NCI-H2081 (cell line): ENCODE measurements around the gene PPP1R1C.
"Not testable (repeated sequence)": the region's sequence is repeated elsewhere in the genome, so short reads cannot be mapped to it uniquely, and the experiment has no call there.

Source experiments
- DNase-seq, 2 experiments: peaks; one replicate each; lab custom pipeline; 2025; lab: John Stamatoyannopoulos, UW

PPP1R1C gene

DNA sequence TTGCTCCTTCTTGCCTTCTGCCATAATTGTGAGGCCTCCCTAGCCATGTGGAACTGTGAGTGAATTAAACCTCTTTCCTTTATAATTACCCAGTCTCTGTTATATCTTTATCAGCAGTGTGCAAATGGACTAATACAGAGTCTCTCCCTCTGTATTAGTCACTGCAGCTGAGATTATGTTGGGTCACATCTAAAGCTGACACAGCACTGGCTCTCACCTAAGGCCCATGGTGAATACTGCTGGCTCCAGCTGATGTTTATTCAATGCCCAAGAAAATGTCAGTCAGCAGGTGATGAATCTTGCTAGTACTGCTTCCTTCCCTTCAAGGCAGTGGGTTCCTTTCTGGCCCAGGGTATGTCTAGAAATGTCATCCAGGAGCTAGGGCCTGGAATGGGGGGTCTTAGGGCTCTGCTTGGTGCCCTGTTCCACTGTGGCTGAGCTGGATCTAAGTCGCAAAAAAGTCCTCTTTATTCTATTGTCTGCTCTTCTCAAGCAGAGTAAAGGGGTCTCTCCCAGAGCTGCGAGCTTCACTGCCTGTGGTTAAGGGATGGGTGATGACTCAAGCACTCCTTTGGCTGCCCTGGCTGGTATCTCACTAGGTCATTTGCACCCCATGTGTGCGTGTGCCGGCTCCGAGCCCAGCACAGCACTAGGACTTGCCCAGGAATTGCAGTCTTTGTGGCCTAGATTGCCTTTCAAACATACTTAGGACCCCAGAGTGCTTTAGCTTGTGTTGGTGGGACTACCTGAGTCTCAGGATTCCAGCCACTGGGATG, 29.9 kb downstream of the PPP1R1C start:
- no peak for DNase-seq

DNA sequence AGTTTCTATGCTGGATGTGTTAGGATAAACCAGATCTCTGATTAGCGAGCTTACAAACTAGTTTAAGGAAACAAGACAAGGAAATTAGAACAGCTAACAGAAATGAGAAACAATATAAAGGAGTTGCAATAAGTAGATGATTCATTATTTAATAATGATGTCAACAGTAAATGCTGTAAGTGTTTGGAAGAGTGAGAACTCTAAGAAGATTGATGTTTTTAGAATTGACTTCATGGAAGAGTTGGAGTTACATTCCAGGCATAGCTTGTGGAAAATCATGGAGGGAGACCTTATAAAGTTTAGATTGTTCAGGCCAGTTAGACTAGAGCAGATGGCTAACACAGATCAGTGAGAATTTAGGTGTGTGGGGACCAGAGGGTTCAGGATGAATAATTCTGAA, 32.6 kb downstream of the PPP1R1C start:
- no peak for DNase-seq

DNA sequence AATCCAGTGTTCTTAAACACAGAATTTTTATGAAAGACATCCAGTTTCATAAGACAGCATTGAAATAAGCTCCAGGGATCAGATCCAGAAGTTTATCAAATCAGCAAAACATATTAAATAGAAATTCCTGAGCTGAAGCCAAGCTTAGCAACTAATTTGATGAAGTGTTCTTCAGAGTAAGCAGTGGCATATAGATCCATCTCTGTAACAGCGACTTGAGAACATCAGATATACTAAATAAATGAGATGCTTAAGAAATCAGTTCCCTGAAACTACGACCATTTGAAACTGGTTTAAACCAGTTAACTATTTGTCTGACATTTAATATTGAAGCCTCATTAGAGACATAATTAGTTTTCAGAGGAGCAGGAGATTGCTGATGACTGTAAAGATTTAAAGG, 34.1 kb downstream of the PPP1R1C start:
- no peak for DNase-seq

DNA sequence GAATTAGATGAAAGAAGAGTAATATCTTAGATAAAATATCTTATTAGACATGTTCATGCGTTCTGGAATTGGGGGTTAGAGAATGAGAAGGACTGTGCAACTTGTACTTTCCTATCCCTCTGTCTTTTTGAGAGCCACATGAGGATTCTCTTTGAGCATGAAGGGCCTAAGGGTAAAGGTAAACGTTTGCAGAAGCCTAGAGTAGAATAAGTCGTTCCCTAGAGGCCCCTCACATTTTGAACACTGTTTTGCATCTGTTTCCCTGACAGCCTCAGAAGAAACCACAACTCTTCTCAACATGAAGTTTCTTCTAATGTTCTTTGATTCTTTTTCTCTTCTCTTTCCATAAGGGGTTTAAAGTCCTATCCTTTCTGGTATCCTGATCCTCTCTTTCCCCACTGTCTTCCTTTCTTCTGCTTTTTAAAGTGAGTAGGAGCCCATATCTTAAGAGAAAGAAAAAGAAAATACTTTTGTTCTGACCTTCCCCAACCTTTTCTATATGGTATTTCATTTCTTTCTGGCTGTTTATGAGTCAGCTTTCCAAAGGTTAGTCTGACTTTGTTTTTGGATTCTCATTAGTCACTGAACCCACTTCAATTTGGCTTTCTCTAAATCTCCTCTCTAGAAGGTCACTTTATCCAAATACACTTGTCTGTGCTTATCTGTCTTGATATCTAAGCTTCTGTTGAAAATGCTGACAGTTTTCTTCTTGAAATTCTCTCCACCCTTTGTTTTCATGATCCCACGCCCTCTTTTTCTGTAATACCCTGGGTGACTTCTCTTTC, 34.8 kb downstream of the PPP1R1C start:
- DNase-seq: no peak

DNA sequence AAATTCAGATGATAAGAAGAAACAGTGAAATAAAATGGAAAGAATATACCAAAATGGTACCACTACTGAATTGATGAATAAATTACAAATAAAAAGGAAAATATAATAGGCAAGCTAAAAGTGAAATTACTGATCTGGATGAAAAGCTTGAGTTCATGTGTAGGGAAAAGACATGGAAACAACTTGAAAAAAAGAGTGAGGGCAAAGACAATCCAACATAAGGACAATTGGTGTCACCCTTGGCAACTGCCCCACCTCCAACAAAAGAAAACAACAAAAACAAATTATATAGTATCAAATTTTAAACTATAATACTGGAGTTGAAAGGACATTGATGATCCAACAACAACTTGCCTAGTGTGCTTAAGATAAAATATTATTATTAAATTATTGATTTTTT, 37.6 kb downstream of the PPP1R1C start:
- no peak for DNase-seq

DNA sequence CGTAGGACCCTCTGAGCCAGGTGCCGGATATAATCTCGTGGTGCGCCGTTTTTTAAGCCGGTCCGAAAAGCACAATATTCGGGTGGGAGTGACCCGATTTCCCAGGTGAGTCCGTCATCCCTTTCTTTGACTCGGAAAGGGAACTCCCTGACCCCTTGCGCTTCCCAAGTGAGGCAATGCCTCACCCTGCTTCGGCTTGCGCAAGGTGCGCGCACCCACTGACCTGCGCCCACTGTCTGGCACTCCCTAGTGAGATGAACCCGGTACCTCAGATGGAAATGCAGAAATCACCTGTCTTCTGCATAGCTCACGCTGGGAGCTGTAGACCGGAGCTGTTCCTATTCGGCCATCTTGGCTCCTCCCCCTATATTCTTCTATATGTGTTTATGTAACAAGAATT, 45.2 kb downstream of the PPP1R1C start:
- not testable (repeated sequence) for DNase-seq

DNA sequence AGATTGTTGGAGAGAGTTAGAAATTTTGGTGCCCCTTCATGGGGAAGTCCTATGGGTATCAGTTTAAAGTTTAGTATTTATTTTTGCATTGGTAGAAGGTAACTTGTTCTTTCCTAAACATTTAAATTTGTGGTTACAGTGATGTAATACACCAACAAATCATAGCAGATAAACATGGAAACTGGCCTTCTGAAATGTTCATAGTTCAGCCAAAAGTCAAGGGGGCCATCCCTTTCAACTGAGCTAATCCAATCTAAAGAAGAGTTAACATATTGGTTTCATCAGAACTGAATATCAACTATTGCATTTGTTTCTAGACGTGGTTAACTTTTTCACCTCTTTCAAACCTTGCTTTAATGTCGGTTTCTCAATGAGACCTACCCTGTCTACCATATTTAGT, 46.3 kb downstream of the PPP1R1C start:
- DNase-seq: no peak

DNA sequence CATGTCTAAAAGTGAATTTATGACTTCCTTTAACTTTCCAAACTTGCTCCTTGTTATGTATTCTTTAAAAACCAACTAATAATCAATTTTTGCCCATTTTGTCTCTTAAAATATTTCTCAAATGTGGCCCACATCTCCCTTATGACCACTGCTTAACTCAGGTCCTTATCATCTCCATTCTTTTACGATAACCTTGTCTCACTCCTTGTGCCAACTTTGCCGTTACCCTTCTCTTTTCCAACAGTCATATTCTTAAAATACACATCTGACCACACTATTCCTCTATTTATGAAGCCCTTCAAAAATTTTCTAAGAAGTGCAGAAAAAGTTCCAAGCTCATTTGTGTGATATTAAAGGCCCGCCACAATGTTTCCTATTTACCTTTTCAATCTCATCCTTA, 47.8 kb downstream of the PPP1R1C start:
- DNase-seq: no peak

DNA sequence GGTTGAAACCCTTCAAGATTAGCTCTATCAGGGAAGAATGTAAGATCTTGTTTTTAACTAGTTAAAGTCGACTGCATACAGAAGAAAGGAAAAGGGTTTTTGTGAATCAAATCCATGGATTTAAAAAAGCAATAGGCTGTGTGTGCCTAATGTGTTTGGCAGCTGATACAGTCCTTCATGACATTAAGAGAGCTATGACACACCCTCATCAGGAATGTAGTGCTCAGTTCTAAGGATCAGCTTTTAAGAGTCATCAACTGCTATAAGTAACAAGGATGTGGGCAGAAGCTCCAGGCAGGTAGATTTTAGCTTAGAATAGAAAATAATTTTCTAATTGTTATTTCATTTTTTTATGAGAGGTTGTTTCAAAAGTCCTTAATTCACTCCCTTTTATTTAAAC, 52.9 kb downstream of the PPP1R1C start:
- DNase-seq: no peak

DNA sequence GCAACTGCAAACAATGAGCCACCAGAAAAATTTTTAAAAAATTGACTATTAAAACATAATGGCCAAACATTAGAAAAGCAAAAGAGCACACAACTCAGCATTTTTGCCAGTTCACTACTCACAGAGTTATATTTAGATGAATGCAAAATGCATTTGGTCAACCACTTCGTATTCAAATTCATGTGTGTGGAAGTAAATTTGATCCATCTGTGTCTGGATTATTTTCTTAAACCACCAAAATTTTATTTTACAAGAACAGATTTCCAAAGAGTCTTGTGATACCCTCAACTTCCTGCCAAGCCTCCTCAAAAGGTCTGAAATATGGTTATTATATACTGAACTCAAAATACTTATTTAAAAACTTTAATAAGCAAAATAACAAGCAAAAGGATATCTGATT, 57.4 kb downstream of the PPP1R1C start:
- no peak for DNase-seq

DNA sequence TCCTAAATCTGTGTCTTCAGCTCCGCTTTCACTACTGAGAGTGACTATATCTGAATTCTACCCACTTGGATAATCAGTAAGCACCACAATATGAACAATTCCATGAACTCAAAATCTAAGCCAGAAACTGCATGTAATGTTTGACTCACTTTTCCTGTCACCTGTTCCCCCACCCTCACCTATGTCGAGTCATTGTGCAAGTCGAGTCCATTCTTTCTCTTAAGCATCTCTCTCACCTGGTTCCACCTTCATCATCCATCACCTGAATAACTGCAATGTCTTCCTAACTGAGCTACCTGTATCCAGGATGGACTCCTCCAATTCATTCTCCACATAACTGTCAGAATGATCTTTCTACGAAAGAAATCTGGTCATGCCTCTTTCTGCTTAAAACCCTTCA, 58.2 kb downstream of the PPP1R1C start:
- DNase-seq: no peak

DNA sequence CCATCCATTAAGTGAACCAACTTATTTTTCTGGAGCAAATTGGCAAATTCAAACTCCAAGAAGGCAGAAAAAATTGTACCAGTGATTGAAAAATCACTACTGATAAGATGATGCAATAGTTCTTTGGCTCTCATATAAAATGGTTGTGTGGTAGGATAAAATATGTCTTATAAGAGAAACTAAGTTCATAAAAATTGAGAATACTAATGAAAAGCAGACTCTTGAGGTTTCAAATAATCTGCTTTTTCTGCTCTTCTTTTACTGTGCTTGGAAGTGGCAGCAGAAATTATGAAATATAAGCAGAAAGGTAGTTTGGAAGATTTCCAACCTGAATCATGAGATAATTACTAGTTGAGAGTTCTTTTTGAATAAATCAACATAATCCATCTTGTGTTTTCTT, 61.9 kb downstream of the PPP1R1C start:
- peak in 1 of 2 experiments; percentile 17 for DNase-seq

DNA sequence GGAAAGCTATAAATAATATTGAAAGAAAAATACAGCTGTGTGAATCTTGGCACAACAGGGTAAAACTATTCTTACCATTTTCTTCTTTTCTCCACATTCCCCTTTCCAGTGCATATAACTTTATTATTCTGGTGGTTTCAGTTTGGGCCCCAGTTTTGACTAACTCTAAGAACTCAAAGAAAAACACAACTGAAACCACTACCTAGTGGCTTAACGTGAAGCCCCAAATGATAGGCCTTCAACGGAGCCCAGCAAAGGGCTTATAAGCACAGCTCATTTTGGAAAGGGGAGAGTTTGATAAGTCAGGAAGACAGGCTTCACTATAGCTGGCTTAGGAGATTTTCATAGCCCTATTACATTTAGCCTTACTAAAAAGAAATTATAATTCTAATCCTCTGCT, 62.4 kb downstream of the PPP1R1C start:
- DNase-seq: no peak

DNA sequence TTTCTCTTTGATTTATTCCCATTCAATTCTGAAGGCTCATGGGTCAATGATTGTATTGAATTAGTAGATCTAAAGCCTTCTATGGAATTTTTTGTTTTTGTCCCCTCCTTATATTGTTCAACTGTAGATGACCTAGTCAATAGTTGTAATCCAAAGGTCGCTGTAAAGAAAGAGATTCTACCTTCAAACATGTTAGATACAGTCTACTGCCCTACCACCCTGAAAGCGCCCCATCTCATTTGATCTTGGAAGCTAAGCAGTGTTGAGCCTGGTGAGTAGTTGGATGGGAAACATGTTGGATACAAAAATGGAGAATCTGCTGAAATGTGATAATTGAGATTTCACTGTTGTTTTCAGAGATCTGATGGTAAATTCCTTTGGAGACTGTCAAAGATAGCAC, 63.0 kb downstream of the PPP1R1C start:
- no peak for DNase-seq

DNA sequence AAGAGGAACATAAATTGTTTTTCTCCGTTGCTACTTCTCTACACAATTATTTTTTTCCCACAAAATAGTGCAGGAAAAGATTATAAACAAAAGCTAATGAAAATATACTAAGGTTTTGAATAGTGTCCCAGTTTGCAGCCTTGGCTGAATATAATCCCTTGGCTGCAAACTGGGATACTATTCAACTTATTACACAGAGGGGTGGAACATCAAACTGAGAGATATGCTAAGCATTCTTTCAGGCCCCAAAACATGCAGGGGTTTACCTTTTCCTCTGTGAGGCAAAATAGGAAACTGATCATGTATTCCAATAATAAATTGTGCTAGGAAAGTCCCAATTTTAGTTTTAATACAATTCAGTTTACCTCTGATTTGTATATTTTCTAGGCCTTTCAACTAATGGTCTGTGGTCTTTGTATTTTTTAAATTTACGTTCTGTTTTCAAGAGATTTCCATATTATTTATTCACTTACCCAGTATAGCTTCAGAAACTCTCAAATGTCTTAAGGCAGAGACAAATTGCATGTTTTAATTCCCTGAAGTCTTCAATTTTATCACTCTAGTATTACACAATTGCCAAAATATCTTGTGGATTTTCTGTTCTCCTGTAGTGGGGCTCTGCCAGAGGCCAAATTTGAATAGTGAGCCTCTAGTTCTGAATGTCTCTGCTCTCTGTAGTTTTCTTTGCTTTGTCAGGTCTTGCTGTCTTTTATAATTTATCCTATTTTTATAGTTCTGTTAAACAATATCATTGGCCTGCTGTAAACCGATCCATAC, 63.9 kb downstream of the PPP1R1C start:
- no peak for DNase-seq

DNA sequence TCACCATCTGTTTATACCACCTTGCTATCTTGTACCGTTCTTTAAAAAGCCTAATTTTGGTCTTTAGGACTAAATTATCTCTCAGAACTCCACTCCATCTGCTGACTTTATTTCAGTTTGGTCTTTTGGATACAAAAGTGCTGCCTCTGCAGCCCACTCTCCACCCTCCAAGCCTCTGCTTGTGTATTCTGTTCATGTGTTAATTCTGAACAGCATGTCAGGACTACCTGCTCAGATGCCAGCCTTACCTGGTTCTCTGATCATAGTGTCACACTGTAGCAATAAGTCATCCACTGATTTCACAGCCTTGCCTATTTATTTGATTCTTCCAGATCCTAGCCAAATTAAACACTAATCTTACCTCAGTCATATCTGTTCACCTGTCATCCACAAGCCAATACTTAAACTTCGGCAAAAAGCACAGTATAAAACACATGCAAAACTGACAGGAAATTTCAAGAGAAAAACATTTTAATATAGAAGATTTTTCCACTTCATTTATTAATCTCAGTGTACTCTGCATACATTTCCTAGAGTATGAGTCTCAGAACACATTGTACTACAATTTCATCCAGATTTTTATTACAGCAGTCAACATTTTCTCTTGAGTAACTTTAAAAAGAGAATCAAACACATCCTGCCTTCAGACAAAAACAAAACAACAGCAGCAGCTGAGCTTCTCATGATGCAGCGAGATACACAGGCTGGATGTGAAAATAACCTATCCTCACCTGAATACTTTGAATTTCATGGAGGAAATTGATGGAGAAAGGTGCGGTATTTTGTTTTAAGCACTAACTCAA, 64.9 kb downstream of the PPP1R1C start:
- no peak for DNase-seq

DNA sequence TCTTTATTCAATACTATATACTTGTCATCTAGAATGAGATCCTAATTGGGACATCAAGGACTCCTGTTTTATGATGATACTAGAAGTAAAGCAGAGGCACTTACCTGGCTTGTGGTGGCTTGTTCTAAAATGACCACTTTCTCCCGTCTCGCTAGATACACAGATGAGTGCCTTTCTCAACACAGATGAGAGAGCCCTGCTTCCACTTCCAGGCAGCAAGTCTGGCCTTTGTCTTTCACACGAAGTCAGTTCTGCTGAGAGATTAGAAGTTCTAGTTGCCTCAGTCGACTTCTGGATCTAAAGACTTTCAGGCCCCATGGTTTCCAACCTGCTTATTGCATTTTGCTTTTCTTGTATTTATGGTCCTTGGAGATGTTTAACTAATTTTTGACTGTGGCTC, 70.3 kb downstream of the PPP1R1C start:
- DNase-seq: no peak

DNA sequence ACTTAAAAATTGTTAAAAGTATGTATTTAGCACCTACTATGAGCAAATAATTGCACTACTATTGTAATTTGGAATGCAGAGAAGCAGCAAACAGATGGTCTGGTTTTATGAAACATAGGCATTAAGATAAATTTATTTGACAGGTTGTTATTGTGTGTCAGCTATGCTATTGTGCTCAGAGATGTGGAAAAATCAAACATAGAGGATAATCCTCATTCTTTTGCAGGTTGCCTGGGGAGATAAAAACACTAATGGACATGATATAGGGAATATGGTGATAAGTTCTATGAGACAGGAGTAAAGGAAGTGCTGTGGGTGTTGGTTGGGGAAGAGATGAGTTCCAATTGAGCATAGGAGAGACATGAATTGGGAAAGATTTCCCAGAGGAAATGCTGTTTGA, 71.3 kb downstream of the PPP1R1C start:
- peak; percentile 2 to 54 for DNase-seq

DNA sequence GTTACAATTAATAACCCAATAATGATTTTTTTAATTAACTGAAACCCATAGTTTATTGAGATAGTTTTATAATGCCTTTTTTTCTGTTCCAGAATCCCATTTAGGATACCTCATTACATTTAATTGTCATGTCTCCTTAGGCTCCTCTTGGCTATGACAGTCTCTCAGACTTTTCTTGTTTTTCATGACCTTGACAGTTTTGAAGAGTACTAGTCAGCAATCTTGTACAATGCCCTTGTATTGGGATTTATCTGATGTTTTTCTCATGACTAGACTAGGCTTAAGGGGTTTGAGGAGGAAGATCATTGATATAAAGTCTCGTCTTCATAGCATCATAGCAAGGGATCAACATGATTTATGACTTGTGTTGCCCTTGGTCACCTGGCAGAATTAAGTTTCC, 72.4 kb downstream of the PPP1R1C start:
- DNase-seq: no peak

DNA sequence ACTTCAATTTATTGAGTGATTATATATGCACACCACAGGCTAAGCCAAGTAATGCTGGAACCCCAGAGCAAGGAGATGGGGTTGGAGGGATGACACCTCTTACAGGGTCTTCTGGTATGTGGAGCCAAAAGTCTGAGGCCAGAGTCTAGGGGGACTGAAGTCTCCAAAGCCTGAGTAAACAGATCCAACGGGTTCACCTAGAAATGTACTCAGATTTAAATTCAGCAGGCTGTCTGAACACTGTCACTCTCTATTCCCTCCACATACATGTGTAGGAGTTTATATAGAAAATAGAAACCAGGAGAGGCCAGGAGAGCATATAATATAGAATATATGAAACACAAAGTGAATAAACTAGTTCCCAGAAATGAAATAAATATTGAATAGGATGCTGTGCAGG, 76.1 kb downstream of the PPP1R1C start:
- no peak for DNase-seq

DNA sequence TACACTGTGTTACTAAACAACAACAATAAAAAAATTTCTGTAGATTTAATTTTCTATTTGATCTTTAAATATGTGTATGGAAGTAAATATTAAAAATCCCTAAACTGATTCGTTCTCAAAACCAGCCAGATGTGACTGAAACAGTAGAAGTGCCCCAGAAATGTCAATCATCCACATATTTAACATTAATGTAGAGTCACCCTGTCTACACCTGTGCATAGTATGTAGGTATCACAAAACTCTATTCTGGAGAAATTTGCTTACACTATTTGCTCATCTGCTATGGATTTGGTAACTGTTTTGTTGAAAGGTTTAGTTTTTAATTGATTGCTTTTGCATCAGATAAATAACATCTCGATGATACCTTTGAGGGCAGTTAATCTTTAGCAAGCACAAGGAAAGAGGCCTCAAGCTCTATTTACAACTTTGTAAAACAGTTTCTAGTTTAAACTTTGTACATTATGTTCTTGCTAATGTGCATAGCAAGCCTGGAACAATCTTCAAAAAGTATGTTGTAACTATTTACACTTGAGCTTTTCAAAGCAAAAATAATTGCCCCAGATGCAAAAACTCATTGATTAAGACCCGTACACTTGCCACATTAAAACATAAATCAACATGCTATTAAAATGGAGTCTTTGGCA, 76.8 kb downstream of the PPP1R1C start:
- no peak for DNase-seq
